CD4-positive, alpha-beta memory T cell (primary cell): Measurements from ENCODE around the gene ASB1. TPM values are rescaled to one million over a fixed set of nuclear protein-coding genes. Genes with fewer than 3 reads are reported as not detected.

Source experiments
- CTCF ChIA-PET: fragments of 350-600 bp; sonication (Branson Sonifier 250); formaldehyde crosslinking; loops from one replicate; lab custom pipeline; 2021; ENCODE audit warnings: inconsistent platforms; ENCODE audit not compliant: partially characterized antibody; lab: Charles Lee
- POLR2A ChIA-PET: fragments of 350-600 bp; sonication (Branson Sonifier 250); formaldehyde crosslinking; loops from one replicate; lab custom pipeline; 2021; ENCODE audit not compliant: partially characterized antibody; lab: Charles Lee
- DNase-seq, 5 donors: peaks; one replicate each; pipeline versions ENCODE4 v3.0.0 to v3.0.0-alpha.2; 2020 to 2022; ENCODE audit warnings: mixed read lengths in 1 of 5
- H3K27ac ChIP-seq: one replicate; pipeline ENCODE4 v1.7.0; 2013; ENCODE audit warnings: low read depth, low read length
- H3K27me3 ChIP-seq: 2 replicates; pipeline ENCODE4 v1.7.0; 2013; ENCODE audit warnings: mild to moderate bottlenecking, low read length, moderate library complexity; ENCODE audit not compliant: insufficient read depth
- H3K36me3 ChIP-seq: 2 replicates; pipeline ENCODE4 v1.7.0; 2013; ENCODE audit warnings: mild to moderate bottlenecking, low read length, moderate library complexity; ENCODE audit not compliant: insufficient read depth
- H3K4me1 ChIP-seq: 2 replicates; pipeline ENCODE4 v1.7.0; 2013; ENCODE audit warnings: mild to moderate bottlenecking, low read length, moderate library complexity; ENCODE audit not compliant: insufficient read depth
- H3K4me3 ChIP-seq, 2 donors: one replicate each; pipeline ENCODE4 v1.7.0; 2013; ENCODE audit warnings: low read length in 2 of 2, mild to moderate bottlenecking in 1 of 2
- H3K9me3 ChIP-seq, 2 donors: one replicate each; pipeline ENCODE4 v1.7.0; 2013; ENCODE audit warnings: low read length in 2 of 2, control low read depth in 1 of 2; ENCODE audit not compliant: control insufficient read depth in 1 of 2
- H3K27ac Mint-ChIP-seq, 7 donors: one replicate each; pipeline ENCODE4 v1.8.0; 2020 to 2021; ENCODE audit warnings: mixed read lengths in 7 of 7, mild to moderate bottlenecking in 6 of 7, inconsistent platforms in 3 of 7, moderate library complexity in 3 of 7
- H3K27me3 Mint-ChIP-seq, 2 donors: one replicate each; pipeline ENCODE4 v1.8.0; 2020 to 2021; ENCODE audit warnings: mixed read lengths in 2 of 2
- H3K36me3 Mint-ChIP-seq, 2 donors: one replicate each; pipeline ENCODE4 v1.8.0; 2020 to 2021; ENCODE audit warnings: mixed read lengths in 2 of 2, inconsistent platforms in 1 of 2, mild to moderate bottlenecking in 1 of 2
- H3K4me1 Mint-ChIP-seq, 4 donors: one replicate each; pipeline ENCODE4 v1.8.0; 2020 to 2021; ENCODE audit warnings: mixed read lengths in 4 of 4, mild to moderate bottlenecking in 1 of 4
- H3K4me3 Mint-ChIP-seq, 8 donors: one replicate each; pipeline ENCODE4 v1.8.0; 2020 to 2021; ENCODE audit warnings: mixed read lengths in 8 of 8, mild to moderate bottlenecking in 7 of 8, moderate library complexity in 6 of 8, inconsistent platforms in 3 of 8
- H3K9me3 Mint-ChIP-seq, 8 donors: one replicate each; pipeline ENCODE4 v1.8.0; 2020 to 2021; ENCODE audit warnings: mixed read lengths in 8 of 8, mild to moderate bottlenecking in 5 of 8, inconsistent platforms in 3 of 8, moderate library complexity in 1 of 8
- intact Hi-C: fragments of 100-400 bp; cut with micrococcal nuclease; formaldehyde crosslinking; loops from one replicate; pipeline ENCODE4 v1.15.1; 2023
- polyA plus RNA-seq, 2 donors: library from polyadenylated mRNA; unstranded; fragments of 300-500 nt; fragmentation: Illumina TruSeq; gene quantifications; one replicate each; pipeline ENCODE4 v1.2.3, GENCODE V29; 2021
- total RNA-seq, 2 experiments: library from RNA; stranded (reverse); gene quantifications; one replicate each; pipeline ENCODE4 v1.2.3, GENCODE V29; 2021

ASB1 gene
- total and polyA plus RNA-seq, 4 experiments from 2014 or later: 19.5 to 48.4 (median 34.5) TPM

- H3K4me1 ChIP-seq: no peaks in the 10 kb centered on the region
- POLR2A ChIA-PET: no interaction called here
- Mint-ChIP-seq H3K9me3 (peaks cover 0 to 2% (median 0%) of the 10 kb centered on the region in 8 donors), H3K36me3 (peaks cover 75 to 82% of the 10 kb centered on the region in 2 donors), H3K4me3 (no peak overlapping the region), H3K4me1 (peaks cover 12 to 20% (median 15%) of the 10 kb centered on the region in 4 donors), H3K27ac (no peak overlapping the region), H3K27me3 (no peaks in the 10 kb centered on the region)
- intact Hi-C loops: no loop called here
- peaks cover 74% of the 10 kb centered on the region for H3K36me3 ChIP-seq
- no peak overlapping the region for H3K27ac ChIP-seq
- CTCF ChIA-PET: no interaction called here
- H3K4me3 ChIP-seq: no peak overlapping the region
- no peaks in the 10 kb centered on the region for H3K9me3 ChIP-seq
- DNase-seq: no peak
- H3K27me3 ChIP-seq: no peaks in the 10 kb centered on the region
Measured at GRCh38 chr2:238446371-238446770, 19.6 kb downstream of the ASB1 start.

DNA sequence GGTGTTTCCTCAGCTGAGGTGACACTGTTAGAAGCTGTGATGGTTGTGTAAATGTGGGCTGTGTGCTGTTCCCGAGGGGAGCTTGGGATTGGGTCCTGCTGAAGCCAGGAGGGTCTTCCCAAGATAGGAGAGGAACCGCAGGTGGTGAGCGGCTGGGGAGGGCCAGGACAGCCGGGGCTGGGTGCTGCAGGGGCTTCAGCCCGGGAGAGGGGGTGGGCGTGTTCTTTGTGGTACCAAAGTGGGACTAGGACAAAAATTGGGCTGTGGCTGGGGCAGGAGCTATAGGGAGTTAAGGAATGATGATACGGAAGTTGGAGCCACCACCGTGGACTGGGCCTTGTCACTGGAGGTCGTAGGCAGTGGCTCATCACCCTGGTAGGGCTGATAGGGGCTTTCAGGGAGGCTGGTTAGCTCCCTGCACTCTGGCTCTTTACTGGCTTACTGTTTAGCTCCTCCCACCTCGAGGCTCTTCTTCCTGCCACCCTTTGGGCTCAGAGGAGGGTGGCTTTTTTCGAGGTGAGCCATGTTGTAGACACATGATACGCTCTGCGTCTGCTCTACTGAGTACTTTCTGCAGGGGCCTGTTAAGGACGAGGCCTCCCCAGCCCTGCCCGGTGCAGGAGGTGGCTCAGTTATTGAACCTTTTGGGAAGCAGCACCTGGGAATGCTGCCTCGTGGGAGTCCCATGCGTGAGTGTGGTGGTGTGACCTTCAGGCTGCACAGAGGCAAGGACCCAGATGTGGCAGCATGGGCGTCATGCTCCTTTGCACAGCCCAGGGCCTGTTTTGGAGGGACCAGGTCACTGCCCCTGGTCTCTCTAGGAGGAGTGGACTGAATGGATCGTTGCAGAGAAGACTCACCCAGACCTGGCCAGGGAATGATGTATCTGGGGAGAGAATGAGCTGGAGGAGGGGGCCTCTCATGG, 21.6 kb downstream of the ASB1 start:
- peaks cover 0 to 2% (median 0%) of the 10 kb centered on the region in 8 donors for H3K9me3 Mint-ChIP-seq
- CTCF ChIA-PET: no interaction called here
- H3K4me3 ChIP-seq: no peak overlapping the region
- peak overlapping the region in 1 of 7 donors; percentile 13 for H3K27ac Mint-ChIP-seq
- H3K36me3 Mint-ChIP-seq: peaks cover 76 to 84% of the 10 kb centered on the region in 2 donors
- intact Hi-C loops: no loop called here
- no peak overlapping the region for H3K4me3 Mint-ChIP-seq
- no peaks in the 10 kb centered on the region for H3K27me3 Mint-ChIP-seq
- H3K9me3 ChIP-seq: no peaks in the 10 kb centered on the region
- POLR2A ChIA-PET: no interaction called here
- H3K27me3 ChIP-seq: no peaks in the 10 kb centered on the region
- no peak overlapping the region for H3K27ac ChIP-seq
- no peaks in the 10 kb centered on the region for H3K4me1 ChIP-seq
- peaks cover 82% of the 10 kb centered on the region for H3K36me3 ChIP-seq
- DNase-seq: no peak
- peaks cover 0 to 6% (median 4%) of the 10 kb centered on the region in 4 donors for H3K4me1 Mint-ChIP-seq

GRCh38 chr2:238449241-238449640, 22.5 kb downstream of the ASB1 start:
- H3K4me3 ChIP-seq: no peak overlapping the region
- H3K4me1 ChIP-seq: no peaks in the 10 kb centered on the region
- H3K9me3 ChIP-seq: no peaks in the 10 kb centered on the region
- Mint-ChIP-seq H3K4me3 (no peak overlapping the region), H3K27me3 (no peaks in the 10 kb centered on the region), H3K27ac (no peak overlapping the region), H3K4me1 (peaks cover 0 to 6% (median 2%) of the 10 kb centered on the region in 4 donors), H3K9me3 (peaks cover 0 to 3% (median 0%) of the 10 kb centered on the region in 8 donors), H3K36me3 (peaks cover 72 to 77% of the 10 kb centered on the region in 2 donors)
- peaks cover 76% of the 10 kb centered on the region for H3K36me3 ChIP-seq
- ChIA-PET POLR2A (no interaction called here), CTCF (no interaction called here)
- DNase-seq: peak in 1 of 5 donors; percentile 20
- H3K27ac ChIP-seq: no peak overlapping the region
- H3K27me3 ChIP-seq: no peaks in the 10 kb centered on the region
- intact Hi-C loops: no loop called here

DNA sequence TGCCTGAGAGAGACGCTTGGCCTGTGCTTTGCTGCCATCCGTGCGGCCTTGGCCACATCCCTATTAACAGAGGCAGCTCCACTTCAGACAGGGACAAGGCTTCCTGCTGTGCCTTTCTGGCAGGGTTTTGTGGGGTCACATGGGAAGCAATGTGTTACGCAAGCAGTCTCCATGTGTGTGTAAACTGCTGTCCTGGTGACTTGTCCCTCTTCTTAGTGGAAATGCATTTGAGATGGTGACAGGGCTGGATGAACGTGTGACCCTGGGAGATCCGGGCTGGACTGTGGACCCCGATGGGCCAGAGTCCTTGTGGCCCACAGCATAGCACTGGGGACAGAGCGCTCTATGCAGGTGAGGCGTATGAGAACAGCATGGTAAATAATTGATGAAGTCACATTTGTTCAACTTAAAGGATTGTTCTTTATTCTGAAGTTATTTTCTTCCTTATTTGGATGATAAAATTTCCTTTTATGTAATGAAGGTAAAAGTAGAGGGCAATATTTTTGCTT, 23.2 kb downstream of the ASB1 start:
- H3K27me3 ChIP-seq: no peaks in the 10 kb centered on the region
- intact Hi-C loops: no loop called here
- no peak overlapping the region for H3K4me3 Mint-ChIP-seq
- peaks cover 66 to 70% of the 10 kb centered on the region in 2 donors for H3K36me3 Mint-ChIP-seq
- peaks cover 0 to 7% (median under 1%) of the 10 kb centered on the region in 8 donors for H3K9me3 Mint-ChIP-seq
- peak overlapping the region in 1 of 7 donors; percentile 40 for H3K27ac Mint-ChIP-seq
- no peaks in the 10 kb centered on the region for H3K9me3 ChIP-seq
- no peak overlapping the region for H3K27ac ChIP-seq
- no peak for DNase-seq
- ChIA-PET POLR2A (no interaction called here), CTCF (no interaction called here)
- peaks cover 0 to 7% (median 2%) of the 10 kb centered on the region in 4 donors for H3K4me1 Mint-ChIP-seq
- peaks cover 69% of the 10 kb centered on the region for H3K36me3 ChIP-seq
- H3K4me3 ChIP-seq: peak overlapping the region in 1 of 2 donors; percentile 1
- no peaks in the 10 kb centered on the region for H3K27me3 Mint-ChIP-seq
- no peaks in the 10 kb centered on the region for H3K4me1 ChIP-seq

DNA sequence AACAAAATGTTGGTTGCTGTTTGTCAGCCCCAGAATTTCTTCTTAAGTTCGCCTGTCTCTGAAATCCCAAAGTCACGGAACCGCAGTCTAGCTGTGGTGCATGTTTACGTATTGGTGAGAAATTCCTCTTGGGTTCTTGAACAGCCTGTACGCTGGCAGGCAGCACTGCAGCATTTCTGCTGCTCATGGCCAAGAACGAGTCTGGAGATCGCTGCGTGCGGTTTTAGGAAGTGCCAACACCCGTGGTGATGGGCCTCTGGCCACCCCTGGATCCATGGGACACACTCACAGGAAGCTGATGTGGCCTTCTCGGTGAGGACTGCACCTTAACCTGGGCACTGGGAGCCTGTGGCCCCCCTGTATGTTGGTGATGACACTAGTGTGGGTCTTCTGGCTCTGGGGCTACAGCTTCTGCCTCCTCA, 23.7 kb downstream of the ASB1 start:
- Histone ChIP-seq H3K4me3 (no peak overlapping the region), H3K4me1 (no peaks in the 10 kb centered on the region), H3K27ac (no peak overlapping the region), H3K36me3 (peaks cover 64% of the 10 kb centered on the region), H3K27me3 (no peaks in the 10 kb centered on the region), H3K9me3 (no peaks in the 10 kb centered on the region)
- no peaks in the 10 kb centered on the region for H3K27me3 Mint-ChIP-seq
- H3K4me3 Mint-ChIP-seq: no peak overlapping the region
- ChIA-PET CTCF (no interaction called here), POLR2A (no interaction called here)
- DNase-seq: no peak
- H3K9me3 Mint-ChIP-seq: peaks cover 0 to 12% (median 4%) of the 10 kb centered on the region in 8 donors
- no peak overlapping the region for H3K27ac Mint-ChIP-seq
- peaks cover 64 to 66% of the 10 kb centered on the region in 2 donors for H3K36me3 Mint-ChIP-seq
- peaks cover 0 to 7% (median 2%) of the 10 kb centered on the region in 4 donors for H3K4me1 Mint-ChIP-seq
- intact Hi-C loops: no loop called here

DNA sequence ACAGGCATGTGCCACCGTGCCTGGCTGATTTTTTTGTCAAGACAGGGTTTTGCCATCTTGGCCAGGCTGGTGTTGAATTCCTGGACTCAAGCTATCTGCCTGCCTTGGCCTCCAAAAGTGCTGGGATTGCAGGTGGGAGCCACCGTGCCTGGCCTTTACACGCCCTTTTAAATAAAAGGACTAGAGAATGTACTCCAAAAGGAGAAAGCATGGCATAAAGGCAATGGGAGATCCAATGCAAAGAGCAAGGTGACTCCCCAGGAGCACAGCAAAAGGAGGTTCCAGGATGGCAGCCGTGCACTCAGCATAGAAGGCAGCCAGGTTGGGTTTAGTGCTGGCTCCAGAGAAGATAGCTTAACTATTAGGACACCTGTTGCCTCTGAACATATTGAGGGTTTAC, 27.1 kb downstream of the ASB1 start:
- H3K27me3 Mint-ChIP-seq: peaks cover 0 to 3% of the 10 kb centered on the region in 2 donors
- peaks cover 0 to 24% (median 15%) of the 10 kb centered on the region in 8 donors for H3K9me3 Mint-ChIP-seq
- peaks cover 32 to 38% of the 10 kb centered on the region in 2 donors for H3K36me3 Mint-ChIP-seq
- Histone ChIP-seq H3K27me3 (no peaks in the 10 kb centered on the region), H3K36me3 (peaks cover 30% of the 10 kb centered on the region), H3K9me3 (peaks cover 0 to 6% of the 10 kb centered on the region in 2 donors), H3K27ac (no peak overlapping the region), H3K4me3 (no peak overlapping the region), H3K4me1 (no peaks in the 10 kb centered on the region)
- DNase-seq: no peak
- ChIA-PET CTCF (no interaction called here), POLR2A (no interaction called here)
- intact Hi-C loops: no loop called here
- H3K27ac Mint-ChIP-seq: no peak overlapping the region
- H3K4me1 Mint-ChIP-seq: peaks cover 0 to 3% (median 0%) of the 10 kb centered on the region in 4 donors
- H3K4me3 Mint-ChIP-seq: no peak overlapping the region

GRCh38 chr2:238456449-238456848, 29.7 kb downstream of the ASB1 start:
- Mint-ChIP-seq H3K36me3 (peaks cover 13 to 19% of the 10 kb centered on the region in 2 donors), H3K27ac (no peak overlapping the region), H3K4me1 (peaks cover 0 to 3% (median under 1%) of the 10 kb centered on the region in 4 donors), H3K4me3 (no peak overlapping the region), H3K9me3 (peaks cover 0 to 24% (median 15%) of the 10 kb centered on the region in 8 donors), H3K27me3 (peaks cover 0 to 3% of the 10 kb centered on the region in 2 donors)
- Histone ChIP-seq H3K27ac (no peak overlapping the region), H3K9me3 (peaks cover 0 to 6% of the 10 kb centered on the region in 2 donors), H3K36me3 (peaks cover 8% of the 10 kb centered on the region), H3K4me3 (no peak overlapping the region), H3K27me3 (no peaks in the 10 kb centered on the region), H3K4me1 (no peaks in the 10 kb centered on the region)
- ChIA-PET POLR2A (no interaction called here), CTCF (interaction anchor here (1.5 to 5.8 kb wide), 2 partner anchors 8 to 86 kb away, joined by 4 to 44 read pairs; no protein-coding TSS in a partner anchor)
- no peak for DNase-seq
- intact Hi-C loops: no loop called here
